Tibial nerve (tissue), 4 donors: Measurements from ENCODE around the gene PAMR1. TPM values are rescaled to one million over a fixed set of nuclear protein-coding genes. Genes with fewer than 3 reads are reported as not detected.

ENCODE experiments used
- DNase-seq, 2 donors: peaks; one replicate each; pipeline ENCODE4 v3.0.0-alpha.2; 2019; ENCODE audit warnings: low spot score in 2 of 2
- H3K27ac ChIP-seq, 4 donors: fragments of 200-600 bp; sonication (generic) in 3 of 4; one replicate each; pipeline ENCODE4 v1.5.1; 2017 to 2019; ENCODE audit warnings: mild to moderate bottlenecking in 1 of 4
- H3K27me3 ChIP-seq, 2 donors: fragments of 200-600 bp; sonication (generic) in 1 of 2; one replicate each; pipeline versions ENCODE4 v1.5.1 to v1.6.0; 2017 to 2019
- H3K36me3 ChIP-seq, 3 donors: fragments of 200-600 bp; sonication (generic); one replicate each; pipeline ENCODE4 v1.5.1; 2018 to 2019
- H3K4me1 ChIP-seq, 4 donors: fragments of 200-600 bp; sonication (generic) in 3 of 4; one replicate each; pipeline ENCODE4 v1.5.1; 2017 to 2019
- H3K4me3 ChIP-seq, 4 donors: fragments of 200-600 bp; sonication (generic) in 3 of 4; one replicate each; pipeline ENCODE4 v1.5.1; 2017 to 2019; ENCODE audit warnings: mild to moderate bottlenecking in 1 of 4, moderate library complexity in 1 of 4
- H3K9me3 ChIP-seq, 4 donors: fragments of 200-600 bp; sonication (generic) in 3 of 4; one replicate each; pipeline ENCODE4 v1.5.1; 2017 to 2019
- CTCF ChIP-seq, 5 experiments: fragments of 200-600 bp in 3 of 5; fragments of 450-650 bp in 2 of 5; sonication (generic) in 3 of 5; IDR thresholded peaks; one replicate each; pipeline ENCODE4 v1.5.1; 2016 to 2019; ENCODE audit warnings: antibody characterized with exemption in 5 of 5, mild to moderate bottlenecking in 3 of 5, moderate library complexity in 2 of 5
- EP300 ChIP-seq, 2 donors: sonication (generic); formaldehyde crosslinking; IDR thresholded peaks; one replicate each; pipeline ENCODE4 v1.6.1; 2017; ENCODE audit warnings: antibody characterized with exemption in 2 of 2, mild to moderate bottlenecking in 1 of 2
- POLR2A ChIP-seq, 2 donors: fragments of 450-650 bp; IDR thresholded peaks; one replicate each; pipeline ENCODE4 v1.6.1; 2017; ENCODE audit warnings: antibody characterized with exemption in 2 of 2, mild to moderate bottlenecking in 2 of 2, moderate library complexity in 2 of 2
- WGBS, 2 donors: methylation state at CpG; one replicate each; pipeline ENCODE4 v1.1.5; 2018; 5-methylcytosine and 5-hydroxymethylcytosine counted together
- total RNA-seq, 4 donors: library from RNA; depleted of rRNA; stranded (reverse); fragments of >200 nt; gene quantifications; one replicate each; pipeline ENCODE4 v1.1.0, GENCODE V29; 2016

PAMR1 gene
- total RNA-seq, 4 donors from 2014 or later: 6.9 to 10.8 (median 7.7) TPM

GRCh38 chr11:35424157-35424940 is 101.1 kb downstream of the PAMR1 start:
- WGBS, 2 donors: 61 to 68% methylated on average over 4 of the region's 4 CpGs
- peaks cover 0 to 40% (median 9%) of the 10 kb centered on the region in 4 donors for H3K4me1 ChIP-seq
- TF ChIP-seq CTCF (IDR thresholded peaks at IDR 0.05) (no peak), POLR2A (IDR thresholded peaks at IDR 0.05) (no peak), EP300 (IDR thresholded peaks at IDR 0.05) (no peak)
- no peaks in the 10 kb centered on the region for H3K9me3 ChIP-seq
- no peak overlapping the region for H3K27ac ChIP-seq
- H3K36me3 ChIP-seq: no peaks in the 10 kb centered on the region
- DNase-seq: no peak
- no peak overlapping the region for H3K4me3 ChIP-seq
- H3K27me3 ChIP-seq: peaks cover 0 to 21% of the 10 kb centered on the region in 2 donors

- Histone ChIP-seq H3K27ac (no peak overlapping the region), H3K4me1 (peaks cover 0 to 26% (median 16%) of the 10 kb centered on the region in 4 donors), H3K9me3 (no peaks in the 10 kb centered on the region), H3K4me3 (peak overlapping the region in 2 of 4 donors; percentile 22 to 51), H3K36me3 (no peaks in the 10 kb centered on the region), H3K27me3 (peaks cover 0 to 53% of the 10 kb centered on the region in 2 donors)
- WGBS, 2 donors: 39 to 44% methylated on average over 17 of the region's 17 CpGs
- DNase-seq: no peak
- TF ChIP-seq CTCF (IDR thresholded peaks at IDR 0.05): no peak
- no peak for TF ChIP-seq EP300 (IDR thresholded peaks at IDR 0.05)
- TF ChIP-seq POLR2A (IDR thresholded peaks at IDR 0.05): no peak
These were observed 105.0 kb downstream of the PAMR1 start for GRCh38 chr11:35420371-35420770.

GRCh38 chr11:35419830-35420333 is 105.5 kb downstream of the PAMR1 start:
- TF ChIP-seq CTCF (IDR thresholded peaks at IDR 0.05) (no peak), POLR2A (IDR thresholded peaks at IDR 0.05) (no peak), EP300 (IDR thresholded peaks at IDR 0.05) (no peak)
- H3K4me1 ChIP-seq: peaks cover 0 to 24% (median 16%) of the 10 kb centered on the region in 4 donors
- no peak for DNase-seq
- no peaks in the 10 kb centered on the region for H3K9me3 ChIP-seq
- H3K27me3 ChIP-seq: peaks cover 0 to 56% of the 10 kb centered on the region in 2 donors
- H3K36me3 ChIP-seq: no peaks in the 10 kb centered on the region
- no peak overlapping the region for H3K27ac ChIP-seq
- WGBS, 2 donors: 6 to 9% methylated on average over 41 of the region's 41 CpGs
- peak overlapping the region; percentile 22 to 51 (median 30) for H3K4me3 ChIP-seq

GRCh38 chr11:35419184-35419829 is 106.1 kb downstream of the PAMR1 start, which contains the start of gene SLC1A2:
TSS of gene SLC1A2 (minus strand) at chr11:35419558. CDS start at chr11:35418966, 592 bp downstream.
- no peak for TF ChIP-seq CTCF (IDR thresholded peaks at IDR 0.05)
- no peak for TF ChIP-seq POLR2A (IDR thresholded peaks at IDR 0.05)
- TF ChIP-seq EP300 (IDR thresholded peaks at IDR 0.05): no peak
- WGBS, 2 donors: 0 to 2% methylated on average over 53 to 59 of the region's 71 CpGs
- peak within 1 kb of the TSS; percentile 22 to 51 (median 30) for H3K4me3 ChIP-seq
- H3K9me3 ChIP-seq: no peaks in the 10 kb centered on the region
- peaks cover 0 to 56% of the 10 kb centered on the region in 2 donors for H3K27me3 ChIP-seq
- H3K27ac ChIP-seq: no peak within 1 kb of the TSS
- DNase-seq: no peak
- peaks cover 0 to 24% (median 16%) of the 10 kb centered on the region in 4 donors for H3K4me1 ChIP-seq
- no peaks in the 10 kb centered on the region for H3K36me3 ChIP-seq
